ENCODE data around the gene PHF20. TPM values are rescaled to one million over a fixed set of nuclear protein-coding genes. Genes with fewer than 3 reads are reported as not detected.

Gene PHF20
- polyA plus RNA-seq, 1 donor from 2014 or later = 49.2 TPM

- Histone ChIP-seq H3K9ac (ENCODE audit: low read length) (no peak overlapping the region), H3K79me2 (replicated peaks; ENCODE audit: insufficient read depth, low read length) (no peaks in the 10 kb centered on the region), H3K27me3 (ENCODE audit: insufficient read depth, low read depth, low read length) (no peaks in the 10 kb centered on the region), H2AFZ (ENCODE audit: low read depth, low read length) (no peak overlapping the region), H3K4me3 (ENCODE audit: low read length) (no peak overlapping the region), H3K4me2 (ENCODE audit: low read length) (no peak overlapping the region), H3F3A (ENCODE audit: insufficient read depth, low read length, poor library complexity, severe bottlenecking) (no peaks in the 10 kb centered on the region), H3K27ac (ENCODE audit: low read length) (no peak overlapping the region), H3K36me3 (ENCODE audit: insufficient read depth, low read length) (no peaks in the 10 kb centered on the region), H3K9me3 (ENCODE audit: low read length) (no peaks in the 10 kb centered on the region), H4K20me1 (ENCODE audit: insufficient read depth) (no peaks in the 10 kb centered on the region), H3K9me2 (ENCODE audit: insufficient read depth, low read length) (no peaks in the 10 kb centered on the region)
- TF ChIP-seq SMC3 (conservative IDR thresholded peaks at IDR 0.05; ENCODE audit: poor library complexity) (no peak), MXI1 (conservative IDR thresholded peaks at IDR 0.05; ENCODE audit: poor library complexity, severe bottlenecking) (no peak), REST (IDR thresholded peaks at IDR 0.05; ENCODE audit: borderline replicate concordance) (no peak), POLR2AphosphoS5 (IDR thresholded peaks at IDR 0.05) (no peak), EZH2 (IDR thresholded peaks at IDR 0.05; ENCODE audit: borderline replicate concordance, insufficient read depth, low read length, poor library complexity, severe bottlenecking) (no peak), TAF1 (IDR thresholded peaks at IDR 0.05; ENCODE audit: low read depth) (no peak), EP300 (conservative IDR thresholded peaks at IDR 0.05; ENCODE audit: poor library complexity, severe bottlenecking) (no peak), CTCF (IDR thresholded peaks at IDR 0.05; ENCODE audit: poor library complexity, severe bottlenecking) (no peak), RAD21 (conservative IDR thresholded peaks at IDR 0.05) (no peak)
These were observed 200.6 kb downstream of the PHF20 start for GRCh38 chr20:35972462-35972861.

GRCh38 chr20:35974256-35974655 is 202.4 kb downstream of the PHF20 start:
- Histone ChIP-seq H3K27ac (ENCODE audit: low read length) (no peak overlapping the region), H3K4me3 (ENCODE audit: low read length) (no peak overlapping the region), H3K4me2 (ENCODE audit: low read length) (no peak overlapping the region), H3K9ac (ENCODE audit: low read length) (no peak overlapping the region), H2AFZ (ENCODE audit: low read depth, low read length) (no peak overlapping the region), H3F3A (ENCODE audit: insufficient read depth, low read length, poor library complexity, severe bottlenecking) (no peaks in the 10 kb centered on the region), H3K9me2 (ENCODE audit: insufficient read depth, low read length) (no peaks in the 10 kb centered on the region), H3K36me3 (ENCODE audit: insufficient read depth, low read length) (no peaks in the 10 kb centered on the region), H3K27me3 (ENCODE audit: insufficient read depth, low read depth, low read length) (no peaks in the 10 kb centered on the region), H4K20me1 (ENCODE audit: insufficient read depth) (no peaks in the 10 kb centered on the region), H3K9me3 (ENCODE audit: low read length) (no peaks in the 10 kb centered on the region), H3K79me2 (replicated peaks; ENCODE audit: insufficient read depth, low read length) (no peaks in the 10 kb centered on the region)
- no peak for TF ChIP-seq EP300 (conservative IDR thresholded peaks at IDR 0.05; ENCODE audit: poor library complexity, severe bottlenecking)
